ENCODE results near the gene CUX1.

Gene CUX1

GRCh38 chr7:101952355-101953247 lies 135.2 kb downstream of the CUX1 start:
- H3K27ac ChIP-seq (ENCODE audit: low read depth, low read length, severe bottlenecking) = peak overlapping the region; percentile 97
- peaks cover 35% of the 10 kb centered on the region for H3K4me1 ChIP-seq (ENCODE audit: control insufficient read depth, insufficient read depth, low read length, poor library complexity, severe bottlenecking)
- H3K9me3 ChIP-seq (ENCODE audit: control insufficient read depth, low read length) = no peaks in the 10 kb centered on the region
- no peak overlapping the region for H3K4me3 ChIP-seq (ENCODE audit: extremely low read depth, insufficient read depth, low read length, poor library complexity, severe bottlenecking)
- WGBS, 2 experiments (ENCODE audit: insufficient coverage in 2 of 2) = 94 to 95% methylated on average over 23 to 25 of the region's 29 CpGs
- H3K36me3 ChIP-seq (ENCODE audit: control insufficient read depth, insufficient read depth, low read length) = peaks cover 9% of the 10 kb centered on the region

- peak overlapping the region; percentile 97 for H3K27ac ChIP-seq (ENCODE audit: low read depth, low read length, severe bottlenecking)
- 93 to 95% methylated on average over 7 to 9 of the region's 14 CpGs for WGBS, 2 experiments (ENCODE audit: insufficient coverage in 2 of 2)
- peaks cover 28% of the 10 kb centered on the region for H3K4me1 ChIP-seq (ENCODE audit: control insufficient read depth, insufficient read depth, low read length, poor library complexity, severe bottlenecking)
- no peak overlapping the region for H3K4me3 ChIP-seq (ENCODE audit: extremely low read depth, insufficient read depth, low read length, poor library complexity, severe bottlenecking)
- H3K36me3 ChIP-seq (ENCODE audit: control insufficient read depth, insufficient read depth, low read length) = peaks cover 6% of the 10 kb centered on the region
- no peaks in the 10 kb centered on the region for H3K9me3 ChIP-seq (ENCODE audit: control insufficient read depth, low read length)
Measured at GRCh38 chr7:101953248-101953819, 135.9 kb downstream of the CUX1 start.

GRCh38 chr7:101954499-101954898 lies 137.1 kb downstream of the CUX1 start:
- WGBS, 2 experiments (ENCODE audit: insufficient coverage in 2 of 2) = 95 to 100% methylated on average over 4 of the region's 5 CpGs
- no peaks in the 10 kb centered on the region for H3K36me3 ChIP-seq (ENCODE audit: control insufficient read depth, insufficient read depth, low read length)

GRCh38 chr7:101956130-101956529 lies 138.7 kb downstream of the CUX1 start:
- Histone ChIP-seq H3K4me3 (ENCODE audit: extremely low read depth, insufficient read depth, low read length, poor library complexity, severe bottlenecking) (no peak overlapping the region), H3K27ac (ENCODE audit: low read depth, low read length, severe bottlenecking) (no peak overlapping the region), H3K9me3 (ENCODE audit: control insufficient read depth, low read length) (no peaks in the 10 kb centered on the region), H3K36me3 (ENCODE audit: control insufficient read depth, insufficient read depth, low read length) (no peaks in the 10 kb centered on the region), H3K4me1 (ENCODE audit: control insufficient read depth, insufficient read depth, low read length, poor library complexity, severe bottlenecking) (peaks cover 18% of the 10 kb centered on the region)
- WGBS, 2 experiments (ENCODE audit: insufficient coverage in 2 of 2) = 92 to 98% methylated on average over 6 to 8 of the region's 12 CpGs

More at GRCh38 chr7:101954499-101954898, 137.1 kb downstream of the CUX1 start:
- no peaks in the 10 kb centered on the region for H3K9me3 ChIP-seq (ENCODE audit: control insufficient read depth, low read length)
- H3K4me3 ChIP-seq (ENCODE audit: extremely low read depth, insufficient read depth, low read length, poor library complexity, severe bottlenecking) = no peak overlapping the region
- no peak overlapping the region for H3K27ac ChIP-seq (ENCODE audit: low read depth, low read length, severe bottlenecking)
- peaks cover 27% of the 10 kb centered on the region for H3K4me1 ChIP-seq (ENCODE audit: control insufficient read depth, insufficient read depth, low read length, poor library complexity, severe bottlenecking)

- WGBS, 2 experiments (ENCODE audit: insufficient coverage in 2 of 2) = 97 to 98% methylated on average over 7 to 8 of the region's 12 CpGs
- Histone ChIP-seq H3K4me1 (ENCODE audit: control insufficient read depth, insufficient read depth, low read length, poor library complexity, severe bottlenecking) (peaks cover 12% of the 10 kb centered on the region), H3K27ac (ENCODE audit: low read depth, low read length, severe bottlenecking) (no peak overlapping the region)
Measured at GRCh38 chr7:101957744-101958525, 140.5 kb downstream of the CUX1 start.

GRCh38 chr7:101959342-101959741 lies 141.9 kb downstream of the CUX1 start:
- Histone ChIP-seq H3K4me3 (ENCODE audit: extremely low read depth, insufficient read depth, low read length, poor library complexity, severe bottlenecking) (no peak overlapping the region), H3K4me1 (ENCODE audit: control insufficient read depth, insufficient read depth, low read length, poor library complexity, severe bottlenecking) (no peaks in the 10 kb centered on the region), H3K27ac (ENCODE audit: low read depth, low read length, severe bottlenecking) (no peak overlapping the region), H3K36me3 (ENCODE audit: control insufficient read depth, insufficient read depth, low read length) (no peaks in the 10 kb centered on the region), H3K9me3 (ENCODE audit: control insufficient read depth, low read length) (no peaks in the 10 kb centered on the region)
- WGBS, 2 experiments (ENCODE audit: insufficient coverage in 2 of 2) = 95% methylated on average over 6 to 7 of the region's 9 CpGs

More at GRCh38 chr7:101957744-101958525, 140.5 kb downstream of the CUX1 start:
- Histone ChIP-seq H3K9me3 (ENCODE audit: control insufficient read depth, low read length) (no peaks in the 10 kb centered on the region), H3K4me3 (ENCODE audit: extremely low read depth, insufficient read depth, low read length, poor library complexity, severe bottlenecking) (no peak overlapping the region), H3K36me3 (ENCODE audit: control insufficient read depth, insufficient read depth, low read length) (no peaks in the 10 kb centered on the region)

- peaks cover 4% of the 10 kb centered on the region for H3K4me1 ChIP-seq (ENCODE audit: control insufficient read depth, insufficient read depth, low read length, poor library complexity, severe bottlenecking)
- H3K4me3 ChIP-seq (ENCODE audit: extremely low read depth, insufficient read depth, low read length, poor library complexity, severe bottlenecking) = no peak overlapping the region
- no peak overlapping the region for H3K27ac ChIP-seq (ENCODE audit: low read depth, low read length, severe bottlenecking)
- WGBS, 2 experiments (ENCODE audit: insufficient coverage in 2 of 2) = 95 to 97% methylated on average over 16 to 17 of the region's 17 CpGs
- H3K9me3 ChIP-seq (ENCODE audit: control insufficient read depth, low read length) = no peaks in the 10 kb centered on the region
- H3K36me3 ChIP-seq (ENCODE audit: control insufficient read depth, insufficient read depth, low read length) = no peaks in the 10 kb centered on the region
Measured at GRCh38 chr7:101959829-101960228, 142.4 kb downstream of the CUX1 start.

GRCh38 chr7:101960323-101960722 lies 142.9 kb downstream of the CUX1 start:
- Histone ChIP-seq H3K9me3 (ENCODE audit: control insufficient read depth, low read length) (no peaks in the 10 kb centered on the region), H3K4me3 (ENCODE audit: extremely low read depth, insufficient read depth, low read length, poor library complexity, severe bottlenecking) (no peak overlapping the region), H3K36me3 (ENCODE audit: control insufficient read depth, insufficient read depth, low read length) (no peaks in the 10 kb centered on the region), H3K27ac (ENCODE audit: low read depth, low read length, severe bottlenecking) (no peak overlapping the region), H3K4me1 (ENCODE audit: control insufficient read depth, insufficient read depth, low read length, poor library complexity, severe bottlenecking) (peaks cover 8% of the 10 kb centered on the region)
- 87 to 94% methylated on average over 3 of the region's 4 CpGs for WGBS, 2 experiments (ENCODE audit: insufficient coverage in 2 of 2)

GRCh38 chr7:101960985-101961708 lies 143.7 kb downstream of the CUX1 start:
- Histone ChIP-seq H3K4me3 (ENCODE audit: extremely low read depth, insufficient read depth, low read length, poor library complexity, severe bottlenecking) (no peak overlapping the region), H3K9me3 (ENCODE audit: control insufficient read depth, low read length) (no peaks in the 10 kb centered on the region), H3K4me1 (ENCODE audit: control insufficient read depth, insufficient read depth, low read length, poor library complexity, severe bottlenecking) (peaks cover 8% of the 10 kb centered on the region), H3K36me3 (ENCODE audit: control insufficient read depth, insufficient read depth, low read length) (no peaks in the 10 kb centered on the region), H3K27ac (ENCODE audit: low read depth, low read length, severe bottlenecking) (no peak overlapping the region)
- WGBS, 2 experiments (ENCODE audit: insufficient coverage in 2 of 2) = 64 to 74% methylated on average over 5 to 6 of the region's 9 CpGs

GRCh38 chr7:101961811-101962210 lies 144.4 kb downstream of the CUX1 start:
- H3K4me1 ChIP-seq (ENCODE audit: control insufficient read depth, insufficient read depth, low read length, poor library complexity, severe bottlenecking) = peaks cover 8% of the 10 kb centered on the region
- no peaks in the 10 kb centered on the region for H3K9me3 ChIP-seq (ENCODE audit: control insufficient read depth, low read length)
- WGBS, 2 experiments (ENCODE audit: insufficient coverage in 2 of 2) = 100% methylated on average over 2 of the region's 2 CpGs; no CpG with 5 or more reads in 1 of the 2 experiments
- H3K36me3 ChIP-seq (ENCODE audit: control insufficient read depth, insufficient read depth, low read length) = no peaks in the 10 kb centered on the region
- no peak overlapping the region for H3K27ac ChIP-seq (ENCODE audit: low read depth, low read length, severe bottlenecking)
- H3K4me3 ChIP-seq (ENCODE audit: extremely low read depth, insufficient read depth, low read length, poor library complexity, severe bottlenecking) = no peak overlapping the region

Measured in mesodermal cell (in vitro differentiated cells).